Measurements from ENCODE around the gene MGAT5.

MGAT5 gene

GRCh38 chr2:134425724-134426496 lies 172.0 kb downstream of the MGAT5 start:
- no peak for DNase-seq

- no peak for DNase-seq
Measured at GRCh38 chr2:134426721-134427120, 172.8 kb downstream of the MGAT5 start.

GRCh38 chr2:134429886-134430285 lies 176.0 kb downstream of the MGAT5 start:
- no peak for DNase-seq

GRCh38 chr2:134431838-134432434 lies 178.1 kb downstream of the MGAT5 start:
- peak; percentile 77 for DNase-seq

- no peak for DNase-seq
Measured at GRCh38 chr2:134432435-134432883, 178.6 kb downstream of the MGAT5 start.

- DNase-seq = no peak
Measured at GRCh38 chr2:134433469-134433868, 179.6 kb downstream of the MGAT5 start.

GRCh38 chr2:134433979-134434378 lies 180.1 kb downstream of the MGAT5 start:
- DNase-seq = no peak

GRCh38 chr2:134435505-134435904 lies 181.6 kb downstream of the MGAT5 start:
- DNase-seq = no peak

- no peak for DNase-seq
Measured at GRCh38 chr2:134435936-134436335, 182.1 kb downstream of the MGAT5 start.

GRCh38 chr2:134436706-134437105 lies 182.8 kb downstream of the MGAT5 start:
- no peak for DNase-seq

- DNase-seq = no peak
Measured at GRCh38 chr2:134438371-134438770, 184.5 kb downstream of the MGAT5 start.

- no peak for DNase-seq
Measured at GRCh38 chr2:134440336-134440909, 186.6 kb downstream of the MGAT5 start.

- DNase-seq = no peak
Measured at GRCh38 chr2:134441153-134441863, 187.4 kb downstream of the MGAT5 start.

- no peak for DNase-seq
Measured at GRCh38 chr2:134443814-134444480, 190.1 kb downstream of the MGAT5 start.

GRCh38 chr2:134445116-134445515 lies 191.2 kb downstream of the MGAT5 start:
- DNase-seq = no peak

GRCh38 chr2:134445985-134446382 lies 192.1 kb downstream of the MGAT5 start:
- DNase-seq = no peak

- DNase-seq = peak; percentile 57
Measured at GRCh38 chr2:134446383-134447017, 192.6 kb downstream of the MGAT5 start.

GRCh38 chr2:134447669-134448068 lies 193.8 kb downstream of the MGAT5 start:
- DNase-seq = no peak

- no peak for DNase-seq
Measured at GRCh38 chr2:134448650-134449049, 194.8 kb downstream of the MGAT5 start.

GRCh38 chr2:134449157-134449556 lies 195.3 kb downstream of the MGAT5 start:
- no peak for DNase-seq

- DNase-seq = no peak
Measured at GRCh38 chr2:134449751-134450513, 196.1 kb downstream of the MGAT5 start.

GRCh38 chr2:134451347-134451630 lies 197.4 kb downstream of the MGAT5 start:
- DNase-seq = no peak

All from fibroblast of skin of abdomen (primary cell).